IMR-90 (cell line): ENCODE results near the gene HMGCLL1. TPM values are rescaled to one million over a fixed set of nuclear protein-coding genes. Genes with fewer than 3 reads are reported as not detected.

Experiments used
- ATAC-seq: fragments of 200-7000 bp; cut with Tn5 transposase; 2 replicates; pipeline ENCODE4 v1.9.1; 2020; ENCODE audit warnings: low read depth, mild to moderate bottlenecking, moderate library complexity
- BruUV-seq: library from RNA; stranded (reverse); fragments of 400-500 nt; replicated peaks from 2 replicates; lab custom pipeline; 2021; lab: Mats Ljungman, UMichigan
- CTCF ChIA-PET: fragments of 300-600 bp; formaldehyde crosslinking; extraction: SDS; loops from one replicate; lab custom pipeline; 2021; ENCODE audit warnings: antibody characterized with exemption; lab: Yijun Ruan, JAX
- POLR2A ChIA-PET: fragments of 300-600 bp; sonication (Branson Sonifier 250); formaldehyde crosslinking; loops from one replicate; lab custom pipeline; 2022; ENCODE audit warnings: antibody characterized with exemption; ENCODE audit not compliant: unreplicated experiment; lab: Charles Lee
- DNase-seq: peaks from one replicate; pipeline ENCODE4 v3.0.0; 2013
- H2AFZ ChIP-seq: replicated peaks from 2 replicates; pipeline ENCODE3; 2013; ENCODE audit warnings: low read length, mild to moderate bottlenecking; ENCODE audit not compliant: poor library complexity
- H2AK5ac ChIP-seq: 2 replicates; pipeline ENCODE4 v1.6.1; 2013; ENCODE audit warnings: low read depth, low read length, inconsistent platforms
- H2AK9ac ChIP-seq: replicated peaks from 2 replicates; pipeline ENCODE3; 2013; ENCODE audit warnings: mild to moderate bottlenecking, low read depth, low read length, moderate library complexity; ENCODE audit not compliant: poor library complexity
- H2BK120ac ChIP-seq: 2 replicates; pipeline ENCODE4 v1.6.1; 2013; ENCODE audit warnings: low read depth, low read length, inconsistent platforms
- H2BK15ac ChIP-seq: 3 replicates; pipeline ENCODE4 v1.6.1; 2013; ENCODE audit warnings: low read depth, low read length, inconsistent platforms
- H2BK20ac ChIP-seq: 2 replicates; pipeline ENCODE4 v1.6.1; 2013; ENCODE audit warnings: low read depth, mild to moderate bottlenecking, inconsistent platforms, low read length, moderate library complexity
- H2BK5ac ChIP-seq: 2 replicates; pipeline ENCODE4 v1.6.1; 2013; ENCODE audit warnings: mild to moderate bottlenecking, low read depth, low read length, inconsistent platforms; ENCODE audit not compliant: poor library complexity, severe bottlenecking
- H3K14ac ChIP-seq: replicated peaks from 2 replicates; pipeline ENCODE4 v1.6.1; 2013; ENCODE audit warnings: low read depth, low read length, inconsistent platforms
- H3K18ac ChIP-seq: 2 replicates; pipeline ENCODE4 v1.6.1; 2013; ENCODE audit warnings: low read depth, low read length, control low read depth
- H3K23ac ChIP-seq: 2 replicates; pipeline ENCODE4 v1.6.1; 2013; ENCODE audit warnings: low read depth, low read length, inconsistent platforms
- H3K27ac ChIP-seq: 2 replicates; pipeline ENCODE4 v1.5.1; 2013; ENCODE audit warnings: mild to moderate bottlenecking, control low read depth, low read length; ENCODE audit not compliant: insufficient read depth
- H3K27me3 ChIP-seq: 2 replicates; pipeline ENCODE4 v1.6.1; 2013; ENCODE audit warnings: low read length; ENCODE audit not compliant: control insufficient read depth, insufficient read depth
- H3K36me3 ChIP-seq: 2 replicates; pipeline ENCODE4 v1.6.1; 2013; ENCODE audit warnings: low read length, mixed read lengths; ENCODE audit not compliant: control insufficient read depth, insufficient read depth
- H3K4ac ChIP-seq: 2 replicates; pipeline ENCODE4 v1.6.1; 2013; ENCODE audit warnings: low read depth, low read length, inconsistent platforms
- H3K4me1 ChIP-seq: 2 replicates; pipeline ENCODE4 v1.6.1; 2013; ENCODE audit warnings: low read length, mixed read lengths; ENCODE audit not compliant: control insufficient read depth, insufficient read depth
- H3K4me2 ChIP-seq: 2 replicates; pipeline ENCODE4 v1.6.1; 2013; ENCODE audit warnings: low read depth, mild to moderate bottlenecking, control low read depth, low read length, moderate library complexity
- H3K4me3 ChIP-seq: 2 replicates; pipeline ENCODE4 v1.5.1; 2013; ENCODE audit warnings: low read depth, mild to moderate bottlenecking, control low read depth, low read length, moderate library complexity; ENCODE audit not compliant: insufficient read depth
- H3K56ac ChIP-seq: 2 replicates; pipeline ENCODE4 v1.6.1; 2013; ENCODE audit warnings: low read length, inconsistent platforms; ENCODE audit not compliant: insufficient read depth; ENCODE audit errors: extremely low read depth
- H3K79me1 ChIP-seq, 2 experiments: 2 replicates each; pipeline ENCODE4 v1.6.1; 2013; ENCODE audit warnings: low read length in 2 of 2, inconsistent platforms in 1 of 2, low read depth in 1 of 2
- H3K9ac ChIP-seq: 2 replicates; pipeline ENCODE4 v1.6.1; 2013; ENCODE audit warnings: low read depth, low read length, control low read depth
- H3K9me1 ChIP-seq: 2 replicates; pipeline ENCODE4 v1.6.1; 2013; ENCODE audit warnings: low read length, inconsistent platforms; ENCODE audit not compliant: insufficient read depth
- H3K9me3 ChIP-seq: 2 replicates; pipeline ENCODE4 v1.6.1; 2013; ENCODE audit warnings: low read length; ENCODE audit not compliant: control insufficient read depth, insufficient read depth
- H4K20me1 ChIP-seq: 2 replicates; pipeline ENCODE4 v1.6.1; 2013; ENCODE audit warnings: low read length, inconsistent platforms; ENCODE audit not compliant: insufficient read depth
- H4K5ac ChIP-seq: 2 replicates; pipeline ENCODE4 v1.6.1; 2013; ENCODE audit warnings: mild to moderate bottlenecking, low read depth, low read length, control low read depth
- H4K8ac ChIP-seq, 2 experiments: 2 replicates each; pipeline ENCODE4 v1.6.1; 2013; ENCODE audit warnings: low read depth in 2 of 2, low read length in 2 of 2, control low read depth in 1 of 2, inconsistent platforms in 1 of 2
- H4K91ac ChIP-seq: 2 replicates; pipeline ENCODE4 v1.6.1; 2013; ENCODE audit warnings: low read depth, low read length, inconsistent platforms; ENCODE audit not compliant: insufficient read depth
- BHLHE40 ChIP-seq: fragments of 150-350 bp; IDR thresholded peaks from 2 replicates; pipeline ENCODE4 v1.6.1; 2016; ENCODE audit warnings: mild to moderate bottlenecking, low read depth, low read length
- CEBPB ChIP-seq: IDR thresholded peaks from 2 replicates; pipeline ENCODE4 v1.6.1; 2012; ENCODE audit warnings: low read depth, low read length, improper control_type of control experiment
- CHD1 ChIP-seq: IDR thresholded peaks from 2 replicates; pipeline ENCODE4 v1.6.1; 2012; ENCODE audit warnings: low read depth, low read length, improper control_type of control experiment
- FOS ChIP-seq: fragments of 150-350 bp; IDR thresholded peaks from 2 replicates; pipeline ENCODE4 v1.6.1; 2016; ENCODE audit warnings: low read depth, low read length
- MAFK ChIP-seq: IDR thresholded peaks from 2 replicates; pipeline ENCODE4 v1.6.1; 2012; ENCODE audit warnings: low read depth, low read length, improper control_type of control experiment
- MAZ ChIP-seq: IDR thresholded peaks from 2 replicates; pipeline ENCODE4 v1.6.1; 2012; ENCODE audit warnings: low read depth, mild to moderate bottlenecking, low read length, improper control_type of control experiment, moderate library complexity, borderline replicate concordance
- MXI1 ChIP-seq: IDR thresholded peaks from 2 replicates; pipeline ENCODE4 v1.6.1; 2012; ENCODE audit warnings: low read depth, mild to moderate bottlenecking, low read length, moderate library complexity, borderline replicate concordance
- NFE2L2 ChIP-seq: fragments of 150-350 bp; IDR thresholded peaks from 2 replicates; pipeline ENCODE4 v1.6.1; 2016; ENCODE audit warnings: low read depth, mild to moderate bottlenecking, low read length
- POLR2A ChIP-seq: IDR thresholded peaks from 2 replicates; pipeline ENCODE4 v1.6.1; 2012; ENCODE audit warnings: mild to moderate bottlenecking, low read depth, low read length
- RAD21 ChIP-seq: IDR thresholded peaks from 2 replicates; pipeline ENCODE4 v1.6.1; 2012; ENCODE audit warnings: low read length, improper control_type of control experiment
- RCOR1 ChIP-seq: IDR thresholded peaks from 2 replicates; pipeline ENCODE4 v1.6.1; 2012; ENCODE audit warnings: mild to moderate bottlenecking, low read length, improper control_type of control experiment; ENCODE audit not compliant: insufficient replicate concordance
- RFX5 ChIP-seq: IDR thresholded peaks from 2 replicates; pipeline ENCODE4 v1.8.0; 2012; ENCODE audit warnings: low read depth, mild to moderate bottlenecking, low read length, moderate library complexity
- SMC3 ChIP-seq: fragments of 150-350 bp; IDR thresholded peaks from 2 replicates; pipeline ENCODE4 v1.6.1; 2016; ENCODE audit warnings: low read depth, mild to moderate bottlenecking, antibody characterized with exemption, low read length, moderate library complexity
- WGBS, 2 experiments: methylation state at CpG; one replicate each; pipeline versions ENCODE4 v1.1.5 to v1.1.7; 2013; ENCODE audit warnings: missing lambda C conversion rate in 2 of 2; ENCODE audit not compliant: insufficient read length in 1 of 2; ENCODE audit errors: extremely low coverage in 2 of 2; 5-methylcytosine and 5-hydroxymethylcytosine counted together
- dilution Hi-C: fragments of 300-500 bp; cut with HindIII; formaldehyde crosslinking; loops from one replicate; pipeline ENCODE4 v1.14.3; 2018; ENCODE audit warnings: low sequenced_read_pairs; ENCODE audit not compliant: unreplicated experiment
- in situ Hi-C: fragments of 300-500 bp; cut with MboI; formaldehyde crosslinking; loops from 3 replicates; pipeline ENCODE4 v1.14.3; 2019; ENCODE audit warnings: low sequenced_read_pairs, inconsistent platforms, mixed read lengths
- intact Hi-C: fragments of 100-400 bp; cut with micrococcal nuclease; formaldehyde crosslinking; loops from 2 replicates; pipeline ENCODE4 v1.10.0; 2022
- polyA plus RNA-seq, 3 experiments: library from polyadenylated mRNA; depleted of rRNA; stranded (reverse); fragments of >200 nt; gene quantifications; 2 replicates each; pipeline ENCODE4 v1.2.3, GENCODE V29; 2012; ENCODE audit warnings: low replicate concordance in 1 of 3
- total RNA-seq: library from RNA; depleted of rRNA; stranded (reverse); fragments of >200 nt; gene quantifications from 2 replicates; pipeline ENCODE4 v1.2.3, GENCODE V29; 2012
- TF ChIP-seq, protein P1 (sequence below): conservative IDR thresholded peaks from 2 replicates; pipeline ENCODE4 v1.5.1; 2012; ENCODE audit warnings: mild to moderate bottlenecking, low read depth, low read length, improper control_type of control experiment
- TF ChIP-seq, protein P2 (sequence below): fragments of 150-350 bp; IDR thresholded peaks from 2 replicates; pipeline ENCODE4 v1.6.1; 2017; ENCODE audit warnings: mild to moderate bottlenecking, antibody characterized with exemption, low read length, low read depth
- TF ChIP-seq, protein P3 (sequence below): fragments of 150-350 bp; IDR thresholded peaks from 2 replicates; pipeline ENCODE4 v1.6.1; 2016; ENCODE audit warnings: low read depth, mild to moderate bottlenecking, low read length, moderate library complexity, borderline replicate concordance

The HMGCLL1 gene
- total and polyA plus RNA-seq, 2 of the 4 experiments (the other 2 are of a cell fraction) = 0.03 TPM; not detected in 1

GRCh38 chr6:55576811-55577210 is 2.2 kb downstream of the HMGCLL1 start:
- Histone ChIP-seq H2AFZ (no peak overlapping the region), H3K56ac (no peak overlapping the region), H3K4me2 (no peak overlapping the region), H4K20me1 (no peaks in the 10 kb centered on the region), H2AK5ac (no peak overlapping the region), H2BK20ac (no peak overlapping the region), H3K9ac (no peak overlapping the region), H2BK120ac (no peak overlapping the region), H3K18ac (no peak overlapping the region), H3K4ac (no peak overlapping the region), H3K4me3 (no peak overlapping the region), H3K36me3 (no peaks in the 10 kb centered on the region), H3K9me3 (no peaks in the 10 kb centered on the region), H4K91ac (no peak overlapping the region), H3K4me1 (no peaks in the 10 kb centered on the region), H2BK15ac (no peak overlapping the region), H3K27ac (no peak overlapping the region), H3K23ac (no peak overlapping the region), H3K27me3 (peaks cover 6% of the 10 kb centered on the region; the same call in 1 of the 2 replicates), H3K79me1 (no peaks in the 10 kb centered on the region), H4K8ac (no peak overlapping the region), H4K5ac (no peak overlapping the region), H3K14ac (no peak overlapping the region), H2AK9ac (no peak overlapping the region), H2BK5ac (no peak overlapping the region), H3K9me1 (no peaks in the 10 kb centered on the region; the same call in 1 of the 2 replicates)
- in situ Hi-C loops (no loop called here), intact Hi-C loops (no loop called here), dilution Hi-C loops (no loop called here)
- WGBS, 2 experiments = no CpG with 5 or more reads among the region's 3 CpGs
- no TSS peak for BruUV-seq
- ATAC-seq (no peak), DNase-seq (no peak)
- CTCF ChIA-PET = no interaction called here
- POLR2A ChIA-PET = no interaction called here
- no peak for TF ChIP-seq MAFK
- TF ChIP-seq RFX5 = no peak
- TF ChIP-seq MAZ = no peak
- TF ChIP-seq SMC3 = no peak
- TF ChIP-seq, protein P1, sequence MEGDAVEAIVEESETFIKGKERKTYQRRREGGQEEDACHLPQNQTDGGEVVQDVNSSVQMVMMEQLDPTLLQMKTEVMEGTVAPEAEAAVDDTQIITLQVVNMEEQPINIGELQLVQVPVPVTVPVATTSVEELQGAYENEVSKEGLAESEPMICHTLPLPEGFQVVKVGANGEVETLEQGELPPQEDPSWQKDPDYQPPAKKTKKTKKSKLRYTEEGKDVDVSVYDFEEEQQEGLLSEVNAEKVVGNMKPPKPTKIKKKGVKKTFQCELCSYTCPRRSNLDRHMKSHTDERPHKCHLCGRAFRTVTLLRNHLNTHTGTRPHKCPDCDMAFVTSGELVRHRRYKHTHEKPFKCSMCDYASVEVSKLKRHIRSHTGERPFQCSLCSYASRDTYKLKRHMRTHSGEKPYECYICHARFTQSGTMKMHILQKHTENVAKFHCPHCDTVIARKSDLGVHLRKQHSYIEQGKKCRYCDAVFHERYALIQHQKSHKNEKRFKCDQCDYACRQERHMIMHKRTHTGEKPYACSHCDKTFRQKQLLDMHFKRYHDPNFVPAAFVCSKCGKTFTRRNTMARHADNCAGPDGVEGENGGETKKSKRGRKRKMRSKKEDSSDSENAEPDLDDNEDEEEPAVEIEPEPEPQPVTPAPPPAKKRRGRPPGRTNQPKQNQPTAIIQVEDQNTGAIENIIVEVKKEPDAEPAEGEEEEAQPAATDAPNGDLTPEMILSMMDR = no peak
- no peak for TF ChIP-seq CHD1
- no peak for TF ChIP-seq NFE2L2
- no peak for TF ChIP-seq MXI1
- no peak for TF ChIP-seq POLR2A
- no peak for TF ChIP-seq CEBPB
- TF ChIP-seq, protein P2, sequence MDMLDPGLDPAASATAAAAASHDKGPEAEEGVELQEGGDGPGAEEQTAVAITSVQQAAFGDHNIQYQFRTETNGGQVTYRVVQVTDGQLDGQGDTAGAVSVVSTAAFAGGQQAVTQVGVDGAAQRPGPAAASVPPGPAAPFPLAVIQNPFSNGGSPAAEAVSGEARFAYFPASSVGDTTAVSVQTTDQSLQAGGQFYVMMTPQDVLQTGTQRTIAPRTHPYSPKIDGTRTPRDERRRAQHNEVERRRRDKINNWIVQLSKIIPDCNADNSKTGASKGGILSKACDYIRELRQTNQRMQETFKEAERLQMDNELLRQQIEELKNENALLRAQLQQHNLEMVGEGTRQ = no peak
- TF ChIP-seq, protein P3, sequence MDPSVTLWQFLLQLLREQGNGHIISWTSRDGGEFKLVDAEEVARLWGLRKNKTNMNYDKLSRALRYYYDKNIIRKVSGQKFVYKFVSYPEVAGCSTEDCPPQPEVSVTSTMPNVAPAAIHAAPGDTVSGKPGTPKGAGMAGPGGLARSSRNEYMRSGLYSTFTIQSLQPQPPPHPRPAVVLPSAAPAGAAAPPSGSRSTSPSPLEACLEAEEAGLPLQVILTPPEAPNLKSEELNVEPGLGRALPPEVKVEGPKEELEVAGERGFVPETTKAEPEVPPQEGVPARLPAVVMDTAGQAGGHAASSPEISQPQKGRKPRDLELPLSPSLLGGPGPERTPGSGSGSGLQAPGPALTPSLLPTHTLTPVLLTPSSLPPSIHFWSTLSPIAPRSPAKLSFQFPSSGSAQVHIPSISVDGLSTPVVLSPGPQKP = no peak
- TF ChIP-seq FOS = no peak
- no peak for TF ChIP-seq RCOR1
- TF ChIP-seq BHLHE40 = no peak
- no peak for TF ChIP-seq RAD21
